Uterus (tissue), 2 donors: ENCODE results near the gene EPB41.

Source experiments
- POLR2A ChIP-seq, 2 donors: fragments of 450-650 bp; IDR thresholded peaks; one replicate each; pipeline ENCODE4 v1.6.1; 2016; ENCODE audit warnings: antibody characterized with exemption in 2 of 2, mild to moderate bottlenecking in 1 of 2, moderate library complexity in 1 of 2
- TF ChIP-seq, protein P1 (sequence below), 4 experiments: fragments of 200-600 bp in 2 of 4; fragments of 450-650 bp in 2 of 4; sonication (generic) in 2 of 4; IDR thresholded peaks; one replicate each; pipeline ENCODE4 v1.5.1; 2016 to 2019; ENCODE audit warnings: antibody characterized with exemption in 4 of 4, mild to moderate bottlenecking in 2 of 4, moderate library complexity in 1 of 4

- TF ChIP-seq, protein P1, sequence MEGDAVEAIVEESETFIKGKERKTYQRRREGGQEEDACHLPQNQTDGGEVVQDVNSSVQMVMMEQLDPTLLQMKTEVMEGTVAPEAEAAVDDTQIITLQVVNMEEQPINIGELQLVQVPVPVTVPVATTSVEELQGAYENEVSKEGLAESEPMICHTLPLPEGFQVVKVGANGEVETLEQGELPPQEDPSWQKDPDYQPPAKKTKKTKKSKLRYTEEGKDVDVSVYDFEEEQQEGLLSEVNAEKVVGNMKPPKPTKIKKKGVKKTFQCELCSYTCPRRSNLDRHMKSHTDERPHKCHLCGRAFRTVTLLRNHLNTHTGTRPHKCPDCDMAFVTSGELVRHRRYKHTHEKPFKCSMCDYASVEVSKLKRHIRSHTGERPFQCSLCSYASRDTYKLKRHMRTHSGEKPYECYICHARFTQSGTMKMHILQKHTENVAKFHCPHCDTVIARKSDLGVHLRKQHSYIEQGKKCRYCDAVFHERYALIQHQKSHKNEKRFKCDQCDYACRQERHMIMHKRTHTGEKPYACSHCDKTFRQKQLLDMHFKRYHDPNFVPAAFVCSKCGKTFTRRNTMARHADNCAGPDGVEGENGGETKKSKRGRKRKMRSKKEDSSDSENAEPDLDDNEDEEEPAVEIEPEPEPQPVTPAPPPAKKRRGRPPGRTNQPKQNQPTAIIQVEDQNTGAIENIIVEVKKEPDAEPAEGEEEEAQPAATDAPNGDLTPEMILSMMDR (IDR thresholded peaks at IDR 0.05): no peak
- no peak for TF ChIP-seq POLR2A (IDR thresholded peaks at IDR 0.05)
Measured at GRCh38 chr1:29166291-29166878, 252.0 kb downstream of the EPB41 start.
